Measurements from ENCODE around the gene NDUFA3. TPM values are rescaled to one million over a fixed set of nuclear protein-coding genes. Genes with fewer than 3 reads are reported as not detected.
A peak's percentile ranks its signal among the peaks of the same experiment; 100 is the strongest.

NDUFA3 gene
- total and polyA plus RNA-seq, 10 of the 15 experiments (the other 5 are each of a cell fraction or from before 2014, with no cell fraction given): 40.0 to 335 (median 153) TPM

DNA sequence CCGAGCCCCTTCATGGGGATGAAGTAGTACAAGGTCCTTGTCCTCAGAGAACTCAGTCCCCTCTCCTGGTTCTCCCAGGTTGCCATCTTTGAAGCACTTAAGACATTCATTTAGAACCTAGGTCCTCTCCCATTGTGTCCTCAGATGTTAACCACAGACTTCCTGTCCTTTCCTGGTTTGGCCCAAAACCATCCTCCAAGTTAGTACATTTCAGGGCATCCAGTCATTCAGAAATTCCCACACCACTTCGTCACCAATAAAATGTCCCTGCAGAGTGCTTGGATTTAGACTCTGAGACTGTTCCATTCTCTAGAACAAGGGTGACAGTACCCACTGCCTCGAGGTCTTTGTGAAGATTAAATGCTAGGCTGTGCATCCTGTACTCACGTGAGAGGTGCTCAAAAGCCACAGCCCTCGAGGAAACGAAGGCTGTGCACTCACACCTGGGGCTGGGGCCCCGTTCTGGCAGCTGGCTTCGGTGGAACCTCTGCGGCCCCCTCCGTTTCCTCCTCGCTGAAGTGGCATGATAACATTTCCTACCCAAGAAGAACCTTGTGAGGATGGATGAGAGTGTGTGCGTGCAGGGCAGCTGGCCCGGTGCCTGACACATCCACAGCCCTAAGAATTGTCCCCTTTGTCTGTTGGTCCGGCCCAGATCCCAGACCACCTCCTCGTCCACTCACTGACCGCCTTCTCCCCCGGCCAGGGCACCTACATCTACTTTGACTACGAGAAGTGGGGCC lies 52.1 kb downstream of the NDUFA3 start:
- intact Hi-C loops (cut with micrococcal nuclease; ENCODE audit: unreplicated experiment) (no loop called here), in situ Hi-C loops (cut with MboI) (no loop called here)
- Histone ChIP-seq H3K36me3 (ENCODE audit: control insufficient read depth in 2 of 2, insufficient read depth in 2 of 2, low read length in 1 of 2) (peaks cover 25% of the 10 kb centered on the region in 2 experiments; a peak in 3 of 4 replicates), H4K20me1 (ENCODE audit: control insufficient read depth, insufficient read depth) (no peaks in the 10 kb centered on the region), H2AFZ (ENCODE audit: control insufficient read depth, low read depth, low read length) (no peak overlapping the region), H3K4me1 (ENCODE audit: control insufficient read depth, insufficient read depth, low read length) (no peaks in the 10 kb centered on the region), H3K27ac (ENCODE audit: control insufficient read depth, insufficient read depth) (no peak overlapping the region), H3K4me3 (no peak overlapping the region), H3K9me3 (replicated peaks; ENCODE audit: control insufficient read depth, insufficient read depth, low read length) (no peaks in the 10 kb centered on the region), H3K79me2 (ENCODE audit: control insufficient read depth, insufficient read depth, low read length) (peaks cover 8% of the 10 kb centered on the region), H3K4me2 (ENCODE audit: control insufficient read depth, insufficient read depth) (no peak overlapping the region), H3K9ac (ENCODE audit: control insufficient read depth, insufficient read depth, low read length) (no peak overlapping the region), H3K27me3 (replicated peaks in 1 of 2; ENCODE audit: control insufficient read depth in 2 of 2, insufficient read depth in 2 of 2, low read length in 1 of 2) (no peaks in the 10 kb centered on the region)
- RAD21 ChIA-PET (ENCODE audit: unreplicated experiment): no interaction called here
- TF ChIP-seq BHLHE40 (IDR thresholded peaks at IDR 0.05; ENCODE audit: borderline replicate concordance in 1 of 2, low read depth in 2 of 2, low read length in 1 of 2) (peak; percentile 34 to 39; a peak in 3 of 4 replicates), POLR2A (IDR thresholded peaks at IDR 0.05; ENCODE audit: low read depth, low read length) (peak; percentile 64; the same call in 1 of the 2 replicates), POLR2AphosphoS2 (IDR thresholded peaks at IDR 0.05; ENCODE audit: low read depth, low read length) (0 out of 2 replicates have a peak, but pooled peaks have one; percentile 29), SREBF2 (IDR thresholded peaks at IDR 0.05; ENCODE audit: low read length) (no peak)
- POLR2A ChIA-PET: no interaction called here
- 64% methylated on average over 18 of the region's 18 CpGs for WGBS (ENCODE audit: insufficient coverage, insufficient replicate concordance, low lambda C conversion rate, missing lambda C conversion rate)
- DNase-seq (ENCODE audit: low read depth, low spot score): no peak
- BruUV-seq (replicated peaks): TSS peak; percentile 52
- CTCF ChIA-PET: no interaction called here
- ATAC-seq: no peak
- SMC1A ChIA-PET (ENCODE audit: uncharacterized antibody, unreplicated experiment): no interaction called here
- FAIRE-seq: no peak

DNA sequence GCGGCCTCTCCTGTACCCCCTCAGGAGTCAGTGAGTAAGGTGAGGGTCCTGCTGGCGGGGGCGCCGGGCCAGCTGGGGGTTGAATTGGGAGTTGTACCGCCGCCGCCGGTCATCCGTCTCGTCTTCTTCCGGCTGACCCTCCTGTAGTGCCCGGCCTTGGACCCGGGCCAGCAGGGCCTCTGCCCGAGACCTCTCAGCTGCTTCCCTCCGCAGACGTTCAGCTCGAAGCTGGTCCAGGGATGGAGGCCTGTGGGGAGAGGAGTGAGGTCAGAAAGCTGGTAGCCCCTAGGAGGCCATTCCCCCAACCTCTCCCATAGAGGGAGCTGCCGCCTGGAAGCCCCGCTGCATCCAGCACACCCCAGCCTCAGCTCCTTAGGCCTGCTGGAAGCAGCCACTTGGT lies 53.0 kb downstream of the NDUFA3 start:
- Histone ChIP-seq H3K4me2 (ENCODE audit: control insufficient read depth, insufficient read depth) (no peak overlapping the region), H2AFZ (ENCODE audit: control insufficient read depth, low read depth, low read length) (no peak overlapping the region), H3K79me2 (ENCODE audit: control insufficient read depth, insufficient read depth, low read length) (peaks cover 8% of the 10 kb centered on the region), H3K9ac (ENCODE audit: control insufficient read depth, insufficient read depth, low read length) (no peak overlapping the region), H3K9me3 (replicated peaks; ENCODE audit: control insufficient read depth, insufficient read depth, low read length) (no peaks in the 10 kb centered on the region), H3K27me3 (replicated peaks in 1 of 2; ENCODE audit: control insufficient read depth in 2 of 2, insufficient read depth in 2 of 2, low read length in 1 of 2) (no peaks in the 10 kb centered on the region), H4K20me1 (ENCODE audit: control insufficient read depth, insufficient read depth) (no peaks in the 10 kb centered on the region), H3K36me3 (ENCODE audit: control insufficient read depth in 2 of 2, insufficient read depth in 2 of 2, low read length in 1 of 2) (peaks cover 22 to 25% of the 10 kb centered on the region in 2 experiments; a peak in 3 of 4 replicates), H3K27ac (ENCODE audit: control insufficient read depth, insufficient read depth) (no peak overlapping the region), H3K4me1 (ENCODE audit: control insufficient read depth, insufficient read depth, low read length) (peaks cover under 1% of the 10 kb centered on the region; the same call in 1 of the 2 replicates), H3K4me3 (no peak overlapping the region)
- 94% methylated on average over 15 of the region's 19 CpGs for WGBS (ENCODE audit: insufficient coverage, insufficient replicate concordance, low lambda C conversion rate, missing lambda C conversion rate)
- BruUV-seq (replicated peaks): no TSS peak
- in situ Hi-C loops (cut with MboI): no loop called here
- POLR2A ChIA-PET: interaction anchor here (0.7 kb wide), 1 partner anchor 19 kb away, joined by 3 read pairs; the partner anchor contains the start of gene CNOT3
- ATAC-seq: no peak
- intact Hi-C loops (cut with micrococcal nuclease; ENCODE audit: unreplicated experiment): no loop called here
- DNase-seq (ENCODE audit: low read depth, low spot score): no peak
- TF ChIP-seq HDGF (IDR thresholded peaks at IDR 0.05) (no peak), POLR2AphosphoS5 (IDR thresholded peaks at IDR 0.05; ENCODE audit: low read length) (0 out of 2 replicates have a peak, but pooled peaks have one; percentile 17), ZNF217 (IDR thresholded peaks at IDR 0.05) (no peak), ZNF274 (IDR thresholded peaks at IDR 0.05; ENCODE audit: insufficient read depth, insufficient read length) (no peak), POLR2A (IDR thresholded peaks at IDR 0.05; ENCODE audit: low read depth, low read length) (peak; percentile 55; the same call in 1 of the 2 replicates), IRF4 (IDR thresholded peaks at IDR 0.05; ENCODE audit: low read depth, low read length) (no peak), STAT1 (conservative IDR thresholded peaks at IDR 0.05) (no peak), BRCA1 (IDR thresholded peaks at IDR 0.05; ENCODE audit: low read depth, low read length) (no peak), ATF3 (IDR thresholded peaks at IDR 0.05; ENCODE audit: borderline replicate concordance, extremely low read depth, low read depth, low read length) (no peak)
- TF ChIP-seq, protein P1, sequence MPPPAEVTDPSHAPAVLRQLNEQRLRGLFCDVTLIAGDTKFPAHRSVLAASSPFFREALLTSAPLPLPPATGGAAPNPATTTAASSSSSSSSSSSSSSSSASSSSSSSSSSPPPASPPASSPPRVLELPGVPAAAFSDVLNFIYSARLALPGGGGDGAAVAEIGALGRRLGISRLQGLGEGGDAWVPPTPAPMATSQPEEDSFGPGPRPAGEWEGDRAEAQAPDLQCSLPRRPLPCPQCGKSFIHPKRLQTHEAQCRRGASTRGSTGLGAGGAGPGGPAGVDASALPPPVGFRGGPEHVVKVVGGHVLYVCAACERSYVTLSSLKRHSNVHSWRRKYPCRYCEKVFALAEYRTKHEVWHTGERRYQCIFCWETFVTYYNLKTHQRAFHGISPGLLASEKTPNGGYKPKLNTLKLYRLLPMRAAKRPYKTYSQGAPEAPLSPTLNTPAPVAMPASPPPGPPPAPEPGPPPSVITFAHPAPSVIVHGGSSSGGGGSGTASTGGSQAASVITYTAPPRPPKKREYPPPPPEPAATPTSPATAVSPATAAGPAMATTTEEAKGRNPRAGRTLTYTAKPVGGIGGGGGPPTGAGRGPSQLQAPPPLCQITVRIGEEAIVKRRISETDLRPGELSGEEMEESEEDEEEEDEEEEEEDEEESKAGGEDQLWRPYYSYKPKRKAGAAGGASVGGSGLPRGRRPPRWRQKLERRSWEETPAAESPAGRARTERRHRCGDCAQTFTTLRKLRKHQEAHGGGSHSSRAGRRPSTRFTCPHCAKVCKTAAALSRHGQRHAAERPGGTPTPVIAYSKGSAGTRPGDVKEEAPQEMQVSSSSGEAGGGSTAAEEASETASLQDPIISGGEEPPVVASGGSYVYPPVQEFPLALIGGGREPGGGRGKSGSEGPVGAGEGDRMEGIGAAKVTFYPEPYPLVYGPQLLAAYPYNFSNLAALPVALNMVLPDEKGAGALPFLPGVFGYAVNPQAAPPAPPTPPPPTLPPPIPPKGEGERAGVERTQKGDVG (CRISPR knock-in tag; IDR thresholded peaks at IDR 0.05): no peak
- CTCF ChIA-PET: no interaction called here
- RAD21 ChIA-PET (ENCODE audit: unreplicated experiment): no interaction called here
- FAIRE-seq: no peak
- SMC1A ChIA-PET (ENCODE audit: uncharacterized antibody, unreplicated experiment): interaction anchor here (1.0 kb wide), 1 partner anchor 19 kb away, joined by 3 read pairs; no protein-coding TSS in a partner anchor
